COLO829 (cell line): ENCODE results near the gene GATAD2A.
A peak's percentile ranks its signal among the peaks of the same experiment; 100 is the strongest.
"Not testable (repeated sequence)": the region's sequence is repeated elsewhere in the genome, so short reads cannot be mapped to it uniquely, and the experiment has no call there.

Experiments
- DNase-seq: peaks from one replicate; pipeline ENCODE4 v3.0.0; 2012; ENCODE audit warnings: low spot score

The GATAD2A gene

GRCh38 chr19:19404879-19405860, at the start of gene GATAD2A:
Gene GATAD2A (plus strand): TSS chr19:19405675. CDS start chr19:19465346, 59,671 bp downstream.
- peak; percentile 77 for DNase-seq

- no peak for DNase-seq
Measured at GRCh38 chr19:19356500-19356899, 49.0 kb upstream of the GATAD2A start.

GRCh38 chr19:19356901-19357566, 48.4 kb upstream of the GATAD2A start:
- no peak for DNase-seq

- DNase-seq = peak; percentile 87
Measured at GRCh38 chr19:19361075-19361594, 44.3 kb upstream of the GATAD2A start.

- DNase-seq = no peak
Measured at GRCh38 chr19:19362075-19362474, 43.4 kb upstream of the GATAD2A start.

- peak; percentile 60 for DNase-seq
Measured at GRCh38 chr19:19366434-19367396, 38.8 kb upstream of the GATAD2A start.

- no peak for DNase-seq
Measured at GRCh38 chr19:19368087-19368486, 37.4 kb upstream of the GATAD2A start.

- DNase-seq = no peak
Measured at GRCh38 chr19:19371059-19371458, 34.4 kb upstream of the GATAD2A start.

- peak; percentile 59 for DNase-seq
Measured at GRCh38 chr19:19372656-19373416, 32.6 kb upstream of the GATAD2A start.

- no peak for DNase-seq
Measured at GRCh38 chr19:19379527-19379926, 25.9 kb upstream of the GATAD2A start.

- DNase-seq = not testable (repeated sequence)
Measured at GRCh38 chr19:19380316-19380715, 25.2 kb upstream of the GATAD2A start.

- no peak for DNase-seq
Measured at GRCh38 chr19:19381007-19381926, 24.2 kb upstream of the GATAD2A start.

- DNase-seq = no peak
Measured at GRCh38 chr19:19382118-19382517, 23.4 kb upstream of the GATAD2A start.

GRCh38 chr19:19384486-19384885, 21.0 kb upstream of the GATAD2A start:
- no peak for DNase-seq

- peak; percentile 93 for DNase-seq
Measured at GRCh38 chr19:19385131-19385895, 20.2 kb upstream of the GATAD2A start.

- no peak for DNase-seq
Measured at GRCh38 chr19:19385896-19386869, 19.3 kb upstream of the GATAD2A start.

- DNase-seq = no peak
Measured at GRCh38 chr19:19387108-19387507, 18.4 kb upstream of the GATAD2A start.
